ENCODE data around the gene THADA.

Gene THADA

DNA sequence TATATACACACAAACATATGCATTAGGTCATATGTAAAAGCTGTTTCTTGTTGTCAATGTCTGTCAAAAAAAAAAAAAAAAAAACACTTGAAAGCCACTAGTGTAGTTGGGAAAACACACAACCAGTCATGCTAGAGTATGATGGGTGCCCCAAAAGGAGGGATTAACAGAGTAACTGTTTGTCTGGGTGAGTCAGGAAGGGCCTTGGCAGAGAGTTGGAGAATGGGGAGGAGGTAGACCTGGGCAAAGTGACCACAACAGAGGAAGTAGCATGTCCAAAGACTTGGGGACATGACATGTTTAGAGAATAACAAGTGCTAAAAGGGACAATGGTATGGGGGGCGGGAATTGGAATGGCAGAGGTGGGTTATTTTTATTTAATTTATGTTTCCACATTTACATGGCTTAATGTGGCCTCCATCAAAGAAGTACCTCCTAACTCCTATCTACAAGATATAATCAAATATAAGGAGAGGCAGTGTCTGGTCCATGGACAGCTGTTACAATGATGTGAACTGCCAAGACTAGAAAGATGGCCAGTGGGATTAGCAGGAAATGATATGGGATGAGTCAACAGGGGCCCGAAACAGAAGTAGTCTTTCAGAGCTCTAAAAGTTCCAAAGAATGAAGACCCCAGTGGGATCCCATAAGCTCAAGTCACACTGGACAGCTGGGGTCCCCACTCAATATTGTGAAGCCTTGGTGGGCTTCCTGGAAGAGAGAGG lies 269.6 kb downstream of the THADA start:
- no peak for DNase-seq (ENCODE audit: low spot score)

GRCh38 chr2:43325107-43325811 lies 270.6 kb downstream of the THADA start:
- no peak for DNase-seq (ENCODE audit: low spot score)

DNA sequence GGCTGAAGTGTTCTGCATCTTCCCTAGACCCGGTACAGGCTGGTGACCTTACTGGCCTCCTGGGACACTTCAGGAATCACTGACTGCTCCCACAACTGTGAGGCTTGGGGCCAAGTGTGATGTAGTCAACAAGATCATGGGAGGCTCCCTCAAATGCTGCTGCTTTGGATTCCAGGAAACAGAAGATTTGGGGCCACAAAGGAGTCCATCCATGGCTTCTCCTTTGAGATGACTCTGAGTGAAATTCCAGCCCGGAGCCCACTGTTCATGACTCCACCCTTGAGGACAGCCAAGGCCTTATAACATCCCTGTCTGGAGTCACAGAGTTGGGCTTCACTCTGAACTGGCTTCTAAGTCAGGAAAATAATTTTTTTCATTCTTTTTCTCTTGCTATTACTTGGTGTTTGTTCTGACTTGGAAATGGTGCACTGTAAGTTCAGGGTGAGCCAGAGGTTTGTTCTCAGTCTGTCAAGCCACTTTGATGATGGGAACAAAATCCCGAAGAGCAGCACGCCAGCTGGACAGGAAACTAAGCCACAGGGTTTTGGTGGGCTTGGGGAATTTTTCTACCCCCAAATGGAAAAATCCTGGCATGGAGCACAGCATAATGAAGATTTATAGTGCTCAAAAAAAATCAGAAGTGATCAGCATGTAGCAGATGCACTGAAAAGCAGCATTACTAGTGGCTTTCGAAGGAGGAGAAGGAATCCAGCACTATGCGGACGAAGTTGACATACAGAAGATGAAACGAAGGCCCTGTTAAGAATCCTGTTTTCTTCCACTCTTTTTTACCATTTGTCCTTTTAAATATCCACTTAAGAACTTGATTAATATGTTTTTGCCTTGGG lies 271.4 kb downstream of the THADA start:
- peak; percentile 39 for DNase-seq (ENCODE audit: low spot score)

DNA sequence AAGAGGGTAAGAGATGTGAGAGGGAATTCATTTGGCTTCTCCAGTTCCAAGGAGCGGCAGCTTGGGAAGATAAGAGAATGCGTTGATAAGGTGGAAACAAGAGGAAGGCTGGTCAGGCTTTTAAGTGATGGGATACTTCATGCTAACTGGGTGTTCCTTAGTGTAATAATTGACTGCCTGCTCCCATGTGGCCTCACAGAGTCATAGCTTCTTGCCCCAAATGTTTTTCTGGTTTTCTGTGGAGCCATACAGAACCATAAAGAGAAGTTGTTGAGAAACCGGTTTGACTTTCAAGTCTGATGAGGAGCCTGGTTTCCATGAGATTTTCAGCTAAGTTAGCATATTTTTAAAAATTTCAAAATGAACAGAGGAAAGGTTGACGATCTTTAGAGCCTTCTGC lies 272.0 kb downstream of the THADA start:
- no peak for DNase-seq (ENCODE audit: low spot score)

GRCh38 chr2:43321446-43321845 lies 274.4 kb downstream of the THADA start:
- no peak for DNase-seq (ENCODE audit: low spot score)

- no peak for DNase-seq (ENCODE audit: low spot score)
These were observed 276.3 kb downstream of the THADA start for GRCh38 chr2:43319541-43319940.

GRCh38 chr2:43318791-43319190 lies 277.0 kb downstream of the THADA start:
- no peak for DNase-seq (ENCODE audit: low spot score)

DNA sequence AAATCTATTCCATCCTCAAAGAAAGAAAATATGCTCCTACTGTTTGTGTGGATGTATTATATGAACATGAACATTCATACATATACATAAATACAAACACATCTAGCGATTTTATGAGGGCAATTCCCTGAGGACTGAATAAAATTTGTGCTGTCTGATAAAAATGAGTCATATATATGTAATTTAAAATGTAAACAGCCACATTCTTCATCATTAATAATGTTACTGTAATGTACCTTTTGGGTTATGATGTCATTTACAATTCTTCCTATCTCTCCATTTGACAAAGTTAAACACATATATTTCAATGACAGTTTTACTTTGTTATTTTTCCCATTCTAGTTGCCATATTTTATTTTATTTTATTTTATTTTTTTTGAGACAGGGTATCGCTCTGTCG lies 278.2 kb downstream of the THADA start:
- DNase-seq (ENCODE audit: low spot score): no peak

DNA sequence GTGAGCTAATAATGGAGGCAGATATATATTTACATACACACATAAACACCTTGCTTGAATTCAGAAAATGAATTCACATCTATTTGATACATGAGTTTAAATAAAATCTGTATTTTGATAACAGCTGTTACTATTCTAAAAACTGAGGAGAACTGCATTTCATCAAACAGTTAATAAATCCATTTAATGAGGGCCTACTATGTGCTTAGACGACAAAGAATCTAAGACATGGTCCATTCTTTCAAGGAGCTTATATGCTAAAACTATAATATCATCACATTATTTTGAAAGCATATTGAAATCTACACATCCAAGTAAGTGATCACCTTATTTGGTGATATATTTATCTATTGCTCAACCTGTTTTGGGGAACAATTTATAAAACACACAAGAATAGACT lies 278.6 kb downstream of the THADA start:
- no peak for DNase-seq (ENCODE audit: low spot score)

- no peak for DNase-seq (ENCODE audit: low spot score)
These were observed 280.4 kb downstream of the THADA start for GRCh38 chr2:43315482-43315881.

- no peak for DNase-seq (ENCODE audit: low spot score)
These were observed 281.4 kb downstream of the THADA start for GRCh38 chr2:43314299-43314927.

DNA sequence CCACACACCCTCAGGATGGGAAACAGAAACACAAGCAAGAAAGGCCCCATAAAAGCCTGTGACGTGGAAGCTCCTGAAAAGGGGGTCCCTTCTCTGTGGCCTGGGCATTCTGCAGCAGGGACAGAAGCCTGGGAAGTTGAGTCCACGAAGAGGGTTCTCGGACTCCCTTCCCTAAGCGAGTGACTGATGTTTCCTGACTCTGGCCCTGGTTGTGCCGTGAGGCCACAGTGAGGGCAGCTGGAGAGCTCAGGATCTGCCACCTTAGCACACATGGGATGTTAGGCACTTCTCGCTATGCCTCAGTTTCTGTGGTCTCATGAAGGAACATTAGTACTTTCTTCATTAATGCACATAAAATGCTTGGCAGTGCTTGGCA lies 282.2 kb downstream of the THADA start:
- DNase-seq (ENCODE audit: low spot score): no peak

DNA sequence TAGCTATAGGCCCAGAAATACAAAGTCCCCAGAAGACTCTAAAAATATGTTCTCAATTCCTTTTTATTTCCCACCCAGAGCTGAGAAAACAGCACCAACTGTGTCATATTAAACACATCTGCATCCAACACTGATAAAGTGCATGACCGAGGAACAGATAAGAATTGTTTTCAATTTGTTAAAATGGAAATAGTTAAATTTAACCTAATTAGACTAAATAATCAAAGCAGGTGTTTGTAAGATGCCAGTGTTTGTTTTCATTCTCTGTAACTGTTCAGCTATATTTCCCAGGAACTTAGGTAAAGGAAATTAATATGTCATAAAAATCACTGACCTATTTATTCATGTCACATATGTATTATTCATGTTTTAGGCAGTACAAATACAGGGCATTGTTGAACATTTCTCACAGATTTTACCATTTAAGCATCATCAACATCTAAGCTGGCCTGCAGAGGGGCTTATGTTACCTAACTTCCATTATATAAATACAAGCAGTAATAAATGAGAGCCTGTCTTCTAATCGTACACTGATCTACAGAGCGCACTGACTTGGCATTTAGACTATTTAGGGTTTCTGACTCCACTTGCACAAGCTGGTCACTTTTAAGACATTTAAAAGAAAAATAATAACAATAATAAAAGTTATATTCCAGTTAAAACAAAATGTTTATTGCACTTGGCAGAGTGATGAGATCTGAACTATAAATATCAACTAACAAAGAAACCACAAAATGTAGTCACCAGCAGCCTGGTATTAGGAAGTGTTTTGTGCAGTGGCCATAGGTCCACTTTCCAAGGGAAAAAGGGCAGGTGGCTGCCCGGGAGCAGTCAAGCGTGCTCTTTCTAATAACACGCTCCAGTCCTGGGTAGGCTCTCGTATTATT lies 282.8 kb downstream of the THADA start:
- peak; percentile 65 for DNase-seq (ENCODE audit: low spot score)

- no peak for DNase-seq (ENCODE audit: low spot score)
These were observed 284.6 kb downstream of the THADA start for GRCh38 chr2:43311276-43311675.

GRCh38 chr2:43309935-43310334 lies 285.9 kb downstream of the THADA start:
- DNase-seq (ENCODE audit: low spot score): no peak

GRCh38 chr2:43307973-43308372 lies 287.9 kb downstream of the THADA start:
- no peak for DNase-seq (ENCODE audit: low spot score)

- no peak for DNase-seq (ENCODE audit: low spot score)
These were observed 288.8 kb downstream of the THADA start for GRCh38 chr2:43307046-43307445.

DNA sequence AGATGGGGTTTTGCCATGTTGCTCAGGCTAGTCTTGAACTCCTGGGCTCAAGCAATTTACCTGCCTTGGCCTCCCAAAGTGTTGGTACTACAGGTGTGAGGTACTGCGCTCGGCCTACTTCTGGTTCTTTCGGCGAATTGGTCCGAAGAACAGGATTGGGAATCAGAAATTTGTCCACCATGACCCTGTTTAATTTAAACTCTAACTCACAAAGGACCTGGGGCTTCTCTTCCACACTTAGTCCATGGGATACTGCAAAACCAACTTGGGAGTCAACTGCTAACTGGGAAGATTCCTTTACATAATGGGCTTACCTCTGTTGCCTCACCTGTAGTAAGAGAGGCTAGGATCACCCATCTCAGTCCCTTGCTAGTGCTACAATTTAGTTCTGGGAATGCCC lies 289.6 kb downstream of the THADA start:
- DNase-seq (ENCODE audit: low spot score): no peak

DNA sequence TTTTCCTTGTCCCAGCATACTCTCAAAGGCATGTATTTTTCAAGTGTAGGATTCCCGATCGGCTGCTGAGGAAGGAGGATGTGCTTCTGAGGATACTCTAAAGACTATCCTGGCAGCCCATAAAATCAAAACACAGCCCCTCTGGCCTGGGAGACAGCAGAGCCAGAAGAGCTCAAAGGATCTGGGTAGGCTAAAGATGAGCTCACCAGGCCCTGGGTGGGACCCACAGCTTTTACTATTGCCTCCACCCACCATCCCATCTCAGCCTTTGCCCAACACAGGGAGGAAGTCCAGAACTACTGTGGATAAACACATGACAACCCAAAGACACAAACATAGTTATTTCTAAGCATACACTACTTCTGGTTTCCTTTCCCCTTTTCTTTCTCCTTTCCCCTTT lies 290.3 kb downstream of the THADA start:
- peak; percentile 62 for DNase-seq (ENCODE audit: low spot score)

DNA sequence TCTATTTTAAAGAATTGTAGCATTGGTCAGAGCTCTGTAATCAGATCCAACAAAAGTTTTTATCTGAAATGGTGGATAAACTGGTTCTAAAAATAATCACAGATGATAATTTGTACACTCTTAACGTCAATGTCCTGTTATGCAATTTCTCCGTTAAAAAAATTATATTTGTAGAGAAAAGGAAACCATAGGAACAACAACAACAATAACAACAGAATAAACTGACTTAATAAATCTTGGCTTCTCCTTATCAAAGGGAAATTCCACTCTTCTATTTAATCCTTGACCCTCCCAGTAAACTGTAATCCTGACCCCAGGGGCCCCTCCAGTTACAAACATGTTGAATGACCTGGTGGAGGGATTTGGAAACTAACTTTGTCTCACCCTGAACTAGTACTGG lies 290.8 kb downstream of the THADA start:
- DNase-seq (ENCODE audit: low spot score): peak; percentile 36

DNA sequence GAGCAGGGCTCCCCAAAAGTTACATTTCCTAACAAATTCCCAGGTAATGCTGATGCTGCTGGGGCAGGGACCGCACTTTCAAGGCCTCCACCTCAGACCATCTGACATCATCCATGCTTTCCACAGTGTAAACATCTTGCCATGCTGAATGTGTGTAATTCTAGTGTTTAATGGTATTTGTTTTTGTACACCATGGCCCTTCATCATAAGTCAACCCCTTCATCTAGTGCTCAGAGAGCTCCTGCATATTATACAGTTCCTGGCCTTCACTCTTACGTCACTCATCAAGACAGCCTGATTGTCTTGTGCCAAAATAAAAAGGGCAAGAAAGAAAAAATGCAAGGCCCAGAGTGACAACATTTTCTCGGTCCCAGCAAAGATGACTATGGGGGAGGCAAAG lies 291.9 kb downstream of the THADA start:
- DNase-seq (ENCODE audit: low spot score): no peak
